TTC549 (cell line): ENCODE measurements around the gene SDS.

Experiments used
- FAIRE-seq: peaks from 2 replicates; lab custom pipeline; 2012; peaks lifted over from hg19 to GRCh38; lab: Jason Lieb, UNC

SDS gene

DNA sequence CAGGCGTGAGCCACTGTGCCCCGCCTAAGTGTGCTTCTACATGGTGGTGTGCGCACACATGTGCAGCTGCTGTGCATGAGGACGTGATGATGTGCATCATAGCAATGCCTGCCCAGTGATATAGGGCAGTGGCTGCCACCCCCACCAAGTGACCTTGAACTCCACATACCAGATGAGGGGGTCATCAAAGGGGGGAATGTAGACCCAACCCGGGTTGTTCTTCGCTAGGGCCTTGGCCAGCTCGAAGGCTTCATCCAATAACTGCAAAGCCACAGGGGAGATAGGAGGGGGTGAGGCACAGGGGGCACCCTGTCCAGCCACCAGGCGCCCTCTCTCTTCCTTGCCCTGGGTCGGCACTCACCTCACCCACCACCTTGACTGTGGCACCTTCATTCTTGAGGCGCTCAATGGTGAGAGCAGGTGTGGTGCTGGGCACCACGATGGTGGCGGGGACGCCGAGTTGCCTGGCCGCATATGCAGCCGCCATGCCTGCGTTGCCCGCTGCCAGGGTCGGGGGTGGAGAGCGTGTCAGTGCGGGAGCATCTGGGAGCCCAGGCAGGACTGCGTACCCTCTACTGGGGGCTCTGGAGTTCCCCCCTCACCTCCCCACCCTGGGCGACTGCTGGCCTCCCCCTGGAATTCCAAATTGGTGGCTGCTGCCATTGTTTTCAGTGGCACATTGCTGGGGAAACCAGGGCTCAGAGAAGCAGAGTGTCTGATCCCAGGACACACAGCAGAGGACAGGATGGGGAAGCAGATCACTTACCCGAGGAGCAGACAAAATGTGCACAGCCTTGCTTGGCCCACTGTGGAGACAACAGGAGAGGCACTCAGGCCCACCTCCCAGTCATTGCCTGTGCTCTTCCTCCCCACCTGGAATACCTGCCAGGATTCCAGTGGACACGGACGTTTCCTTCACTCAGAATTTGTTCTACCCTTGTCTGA lies 5.1 kb downstream of the SDS start:
- no peak for FAIRE-seq

DNA sequence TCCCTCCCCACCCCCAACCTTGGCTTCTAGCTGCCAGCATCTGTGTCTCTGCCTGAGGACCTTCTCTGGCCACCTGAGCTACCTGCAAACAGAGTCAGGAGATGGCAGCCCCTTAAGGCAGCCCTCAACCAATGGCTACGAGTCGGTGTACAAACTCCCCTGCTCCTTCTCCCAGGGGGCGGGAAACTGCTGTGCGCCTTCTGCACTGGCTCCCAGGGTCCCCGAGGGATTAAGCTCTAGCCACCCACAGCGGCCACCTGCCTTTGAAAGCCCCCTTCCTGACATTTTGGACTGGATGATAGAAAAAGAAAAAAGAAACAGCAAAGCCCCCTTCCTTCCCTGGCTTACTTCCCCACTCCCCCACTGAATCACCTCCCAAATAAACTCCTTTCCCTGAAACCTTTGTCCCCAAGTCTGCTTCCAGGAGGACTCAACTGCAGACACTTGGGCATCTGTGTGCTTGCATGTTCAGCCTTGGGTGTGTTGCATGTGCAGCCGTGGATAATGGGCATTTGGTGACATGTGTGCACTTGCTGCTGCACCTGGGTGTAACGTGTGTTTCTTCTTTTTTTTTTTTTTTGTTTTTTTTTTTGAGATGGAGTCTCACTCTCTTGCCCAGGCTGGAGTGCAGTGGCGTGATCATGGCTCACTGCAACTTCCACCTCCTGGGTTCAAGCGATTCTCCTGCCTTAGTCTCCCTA lies 6.0 kb downstream of the SDS start:
- no peak for FAIRE-seq

DNA sequence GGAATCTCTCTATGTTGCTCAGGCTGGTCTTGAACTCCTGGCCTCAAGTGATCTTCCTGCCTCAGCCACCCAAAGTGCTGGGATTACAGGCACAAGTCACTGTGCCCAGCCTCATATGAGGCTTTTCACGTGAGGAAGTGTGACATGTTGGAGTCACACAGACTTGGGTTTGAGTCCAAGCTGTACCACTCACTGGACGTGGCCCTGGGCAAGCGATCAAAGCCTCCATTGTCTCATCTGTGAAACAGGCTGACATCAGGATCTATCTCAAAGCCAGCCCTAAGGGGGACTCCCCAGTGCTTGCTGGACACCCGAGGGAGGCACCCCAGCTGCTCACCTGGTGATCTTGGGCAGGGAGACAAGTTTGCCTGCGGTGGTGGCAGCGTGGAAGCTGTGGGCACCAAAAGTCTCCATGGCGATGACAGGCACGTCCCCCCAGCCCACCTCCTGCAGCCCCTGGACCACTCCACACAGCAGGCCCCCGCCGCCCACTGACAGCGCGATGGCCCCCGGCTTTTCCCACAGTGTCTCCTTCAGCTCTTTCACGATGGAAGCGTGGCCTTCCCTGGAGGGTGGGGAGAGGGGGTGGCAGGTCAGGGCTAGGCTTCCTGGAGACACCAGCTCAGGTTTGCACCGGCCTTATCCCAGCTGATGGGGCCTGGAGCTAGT lies 6.7 kb downstream of the SDS start:
- no peak for FAIRE-seq

DNA sequence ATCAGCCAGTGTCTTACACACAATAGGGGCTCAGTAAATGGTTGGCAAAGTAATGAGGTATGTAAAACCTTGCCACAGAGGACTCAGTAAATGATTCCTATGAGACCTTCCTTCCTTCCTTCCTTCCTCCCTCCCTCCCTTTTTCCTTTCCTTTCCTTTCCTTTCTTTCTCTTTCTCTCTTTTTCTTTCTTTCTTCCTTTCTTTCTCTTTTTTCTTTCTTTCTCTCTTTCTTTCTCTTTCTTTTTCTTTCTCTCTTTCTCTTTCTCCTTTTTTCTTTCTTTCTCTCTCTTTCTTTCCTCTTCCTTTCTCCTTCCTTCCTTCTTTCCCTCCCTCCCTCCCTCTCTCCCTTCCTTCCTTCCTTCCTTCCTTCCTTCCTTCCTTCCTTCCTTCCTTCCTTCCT lies 7.5 kb downstream of the SDS start:
- FAIRE-seq: no peak

DNA sequence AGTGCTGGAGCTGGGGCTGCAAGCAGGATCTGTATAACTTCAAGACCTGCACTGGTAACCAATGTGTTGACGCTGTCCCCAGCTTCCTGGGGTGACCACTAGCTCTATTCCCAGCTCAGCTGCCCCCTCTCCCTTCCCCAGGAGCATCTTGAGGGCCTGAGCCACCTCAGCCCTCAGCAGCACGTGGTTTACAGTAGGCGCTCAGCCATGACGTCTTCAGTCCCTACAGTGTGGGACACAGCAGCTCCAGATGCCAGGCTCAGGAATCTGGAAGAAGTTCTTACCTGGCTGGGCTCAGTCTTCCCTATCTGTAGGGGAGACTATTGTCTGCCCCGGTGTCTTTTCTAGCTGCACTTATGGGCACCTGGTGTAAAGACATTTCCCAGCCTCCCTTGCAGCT lies 8.6 kb downstream of the SDS start:
- FAIRE-seq: no peak

DNA sequence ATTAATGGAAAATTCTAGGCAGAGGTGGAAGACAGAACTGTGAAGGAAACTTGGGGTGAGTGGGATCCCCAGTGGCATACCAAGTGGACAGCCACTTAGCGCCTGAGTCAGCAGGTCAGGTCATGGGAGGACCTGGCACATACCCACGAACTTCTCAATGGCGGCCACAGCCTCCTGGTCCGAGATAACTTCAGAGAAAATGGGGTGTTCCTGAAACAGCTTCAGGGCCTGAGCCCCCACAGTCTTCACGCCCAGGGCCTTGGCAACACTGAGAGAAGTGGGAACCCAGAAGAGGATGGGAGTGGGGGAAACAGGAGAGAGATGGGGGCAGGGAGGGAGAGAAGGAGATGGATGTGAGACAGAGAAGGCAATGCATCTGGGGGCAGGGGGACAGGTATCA lies 9.9 kb downstream of the SDS start:
- no peak for FAIRE-seq

DNA sequence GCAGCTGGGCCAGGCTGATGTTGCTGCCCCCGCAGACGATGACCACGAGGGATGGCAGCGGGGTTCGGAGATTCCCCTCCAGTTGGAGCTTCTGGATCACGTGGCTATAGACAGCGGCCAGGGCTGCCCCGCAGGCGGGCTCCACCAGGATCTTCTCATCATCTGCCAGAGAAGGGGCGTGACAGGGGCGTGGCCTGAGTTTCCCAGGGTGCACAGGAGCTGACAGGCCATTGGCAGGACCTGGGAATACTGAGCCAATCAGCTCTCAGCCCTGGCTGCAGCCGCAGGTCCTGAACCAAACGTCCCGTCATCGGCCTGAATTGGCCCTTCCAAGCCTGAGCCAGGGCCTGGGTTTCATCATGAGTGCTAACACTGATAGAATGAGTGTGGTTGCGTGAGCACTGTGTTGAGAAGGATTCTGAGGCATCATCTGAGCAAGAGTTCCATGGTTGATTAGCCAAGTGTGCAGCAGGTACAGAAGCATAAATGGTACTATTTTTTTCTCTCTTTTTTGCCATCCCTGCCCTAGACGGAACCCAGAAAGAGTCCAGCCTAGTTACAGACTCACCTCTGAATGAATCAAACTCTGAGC lies 10.6 kb downstream of the SDS start:
- FAIRE-seq: no peak

DNA sequence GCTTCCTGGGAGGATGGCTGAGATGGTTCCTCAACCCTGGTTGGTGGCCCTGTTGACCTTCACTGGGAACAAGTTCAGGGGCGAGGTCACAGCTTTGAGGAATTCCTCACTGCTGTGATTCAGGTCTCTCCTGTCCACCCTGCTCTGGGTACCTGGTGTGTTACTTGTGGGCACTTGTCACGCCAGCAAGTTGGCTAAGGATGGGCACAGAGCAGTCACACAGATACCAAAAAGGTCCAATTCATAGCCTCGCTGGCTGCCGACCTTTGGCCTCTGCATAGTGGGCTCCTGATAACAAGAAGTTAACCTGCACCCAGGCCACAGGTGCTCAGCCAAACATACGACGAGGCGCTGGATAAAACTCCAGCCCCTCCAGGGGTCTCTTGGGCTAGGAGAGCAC lies 11.2 kb downstream of the SDS start:
- no peak for FAIRE-seq

DNA sequence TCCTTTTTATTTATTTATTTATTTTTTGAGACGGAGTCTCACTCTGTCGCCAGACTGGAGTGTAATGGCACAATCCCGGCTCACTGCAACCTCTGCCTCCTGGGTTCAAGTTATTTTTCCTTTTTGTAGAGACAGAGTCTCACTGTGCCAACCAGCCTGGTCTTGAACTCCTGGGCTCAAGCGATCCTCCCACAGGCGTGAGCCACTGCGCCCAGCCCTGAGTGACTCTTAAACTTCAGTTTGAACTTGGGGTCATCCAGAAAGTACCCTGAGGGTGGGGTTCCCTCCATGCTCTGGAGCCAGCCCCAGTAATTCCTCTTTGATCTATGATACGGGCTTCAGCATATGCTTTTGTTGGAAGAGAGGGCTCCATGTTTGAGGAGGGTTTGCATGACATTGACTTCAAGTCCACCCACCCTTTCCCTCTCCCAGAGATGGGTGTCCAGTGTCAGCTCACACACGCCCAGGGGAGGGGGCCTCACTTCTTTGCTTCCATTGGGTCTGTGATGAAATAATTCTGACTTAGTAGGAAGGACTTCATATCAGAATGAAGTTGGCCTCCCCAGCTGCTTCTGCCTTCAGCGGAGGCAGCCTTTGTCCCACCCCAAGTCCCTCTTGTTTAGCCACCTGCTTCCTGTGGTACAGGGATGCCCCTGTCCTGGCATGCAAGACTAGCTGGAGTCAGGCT lies 11.9 kb downstream of the SDS start:
- FAIRE-seq: no peak

DNA sequence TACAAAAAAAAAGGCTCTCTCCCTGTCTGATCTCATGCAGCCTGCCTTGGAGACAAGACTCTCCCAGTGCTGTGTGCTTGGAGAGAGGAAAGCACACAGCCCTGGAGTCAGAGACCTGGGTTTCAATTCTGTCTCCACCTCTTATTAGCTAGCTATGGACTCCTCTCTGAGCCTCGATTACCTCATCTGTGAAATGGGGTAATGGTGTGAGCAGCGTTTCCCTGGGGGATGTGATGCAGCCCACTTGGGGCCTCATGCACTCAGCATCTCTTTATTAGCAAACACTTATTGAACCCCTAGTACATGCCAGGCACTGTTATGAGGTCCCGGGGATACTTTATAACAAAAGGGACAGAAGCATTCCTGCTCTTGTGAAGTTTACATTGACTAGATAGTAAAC lies 12.5 kb downstream of the SDS start:
- FAIRE-seq: no peak

DNA sequence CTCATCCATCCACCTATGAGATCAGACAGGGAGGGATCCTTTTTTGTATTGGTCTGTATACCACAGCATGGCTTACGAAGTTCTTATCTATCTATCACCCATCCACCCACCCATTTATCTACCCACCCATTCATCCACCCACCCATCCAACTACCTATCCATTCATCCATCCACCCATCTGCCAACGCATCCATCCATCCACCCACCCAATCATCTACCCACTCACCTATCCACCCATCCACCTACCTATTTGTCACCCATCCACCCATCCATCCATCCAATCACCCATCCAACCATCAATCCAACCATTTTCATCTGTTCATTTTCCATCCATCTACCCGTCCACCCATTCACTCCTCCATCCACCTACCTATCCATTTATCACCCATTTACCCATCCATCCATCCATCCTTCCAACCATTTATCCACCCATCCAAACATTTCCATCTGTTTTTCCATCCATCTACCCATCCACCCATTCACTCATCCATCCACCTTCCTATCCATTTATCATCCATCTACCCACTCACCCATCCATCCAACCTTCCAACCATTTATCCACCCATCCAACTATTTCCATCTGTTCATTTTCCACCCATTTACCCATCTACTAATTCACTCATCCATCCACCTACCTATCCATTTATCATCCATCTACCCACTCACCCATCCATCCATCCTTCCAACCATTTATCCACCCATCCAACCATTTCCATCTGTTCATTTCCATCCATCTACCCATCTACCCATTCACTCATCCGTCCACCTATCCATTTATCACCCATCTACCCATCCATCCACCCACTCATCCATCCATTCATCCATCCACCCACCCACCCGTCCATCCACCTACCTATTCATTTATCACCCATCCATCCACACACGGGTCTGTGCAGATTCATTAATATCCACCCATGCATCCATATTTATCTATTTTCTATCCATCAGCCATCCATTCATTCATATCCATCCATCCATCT lies 13.3 kb downstream of the SDS start:
- FAIRE-seq: no peak

DNA sequence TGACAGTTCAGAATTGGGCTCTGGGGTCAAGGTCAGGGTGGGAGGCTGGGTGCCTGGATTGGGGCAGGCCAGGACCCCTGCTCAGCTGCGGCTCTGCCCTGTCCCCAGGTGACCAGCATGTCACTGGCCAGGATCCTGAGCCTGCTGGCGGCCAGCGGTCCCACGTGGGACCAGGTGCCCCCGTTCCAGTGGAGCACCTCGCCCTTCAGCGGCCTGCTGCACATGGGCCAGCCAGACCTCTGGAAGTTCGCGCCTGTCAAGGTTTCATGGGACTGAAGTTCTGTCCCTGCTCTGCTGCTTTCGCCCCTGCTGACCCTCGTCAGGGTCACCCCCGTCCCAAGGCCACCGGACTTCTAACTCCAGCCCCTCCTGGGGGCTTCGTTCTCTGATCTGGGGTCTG lies 15.3 kb downstream of the SDS start:
- no peak for FAIRE-seq

DNA sequence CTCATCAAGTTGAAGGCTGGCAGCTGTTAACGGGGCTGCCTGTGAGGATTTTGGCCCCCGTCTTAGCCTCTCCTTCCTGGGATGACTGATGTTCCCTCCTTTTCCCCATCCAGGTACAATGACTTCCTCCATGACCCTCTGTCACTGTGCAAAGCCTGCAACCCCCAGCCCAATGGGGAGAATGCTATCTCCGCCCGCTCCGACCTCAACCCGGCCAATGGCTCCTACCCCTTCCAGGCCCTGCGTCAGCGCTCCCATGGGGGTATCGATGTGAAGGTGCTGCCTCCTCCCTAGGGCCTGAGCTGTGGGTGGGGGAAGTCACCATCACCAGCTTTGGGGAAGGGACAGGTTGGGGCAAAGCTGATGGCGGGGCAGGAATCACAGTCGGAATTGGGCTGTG lies 16.1 kb downstream of the SDS start:
- no peak for FAIRE-seq

DNA sequence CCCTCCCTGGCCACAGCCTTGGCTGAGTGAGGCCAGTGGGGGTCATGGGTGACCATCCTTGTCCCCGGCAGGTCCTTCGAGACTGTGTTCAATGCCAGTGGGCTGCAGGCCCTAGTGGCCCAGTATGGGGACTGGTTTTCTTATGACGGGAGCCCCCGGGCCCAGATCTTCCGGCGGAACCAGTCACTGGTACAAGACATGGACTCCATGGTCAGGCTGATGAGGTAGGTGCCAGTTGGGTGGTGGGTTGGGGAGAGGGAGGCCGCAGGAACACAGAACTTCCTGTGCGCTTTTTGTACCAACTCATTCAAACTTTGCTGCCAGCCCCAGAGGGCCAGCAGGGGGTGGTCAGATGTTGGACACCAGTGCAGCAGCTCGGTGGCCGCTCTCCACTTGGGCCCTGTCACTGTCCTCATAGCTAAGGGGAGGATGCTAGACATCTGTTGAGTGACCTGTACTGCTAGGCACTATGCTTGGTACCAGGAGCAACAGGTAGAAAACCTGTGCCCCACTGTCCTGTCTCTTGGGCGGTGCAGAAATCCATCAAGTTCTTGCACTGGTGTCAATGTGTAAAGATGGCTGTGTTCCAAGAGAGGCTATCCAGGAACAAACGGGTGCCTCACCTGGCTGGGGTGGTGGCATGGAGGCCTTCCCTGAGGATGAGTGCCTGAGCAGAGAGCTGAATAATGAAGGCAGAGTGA lies 16.7 kb downstream of the SDS start:
- FAIRE-seq: no peak

DNA sequence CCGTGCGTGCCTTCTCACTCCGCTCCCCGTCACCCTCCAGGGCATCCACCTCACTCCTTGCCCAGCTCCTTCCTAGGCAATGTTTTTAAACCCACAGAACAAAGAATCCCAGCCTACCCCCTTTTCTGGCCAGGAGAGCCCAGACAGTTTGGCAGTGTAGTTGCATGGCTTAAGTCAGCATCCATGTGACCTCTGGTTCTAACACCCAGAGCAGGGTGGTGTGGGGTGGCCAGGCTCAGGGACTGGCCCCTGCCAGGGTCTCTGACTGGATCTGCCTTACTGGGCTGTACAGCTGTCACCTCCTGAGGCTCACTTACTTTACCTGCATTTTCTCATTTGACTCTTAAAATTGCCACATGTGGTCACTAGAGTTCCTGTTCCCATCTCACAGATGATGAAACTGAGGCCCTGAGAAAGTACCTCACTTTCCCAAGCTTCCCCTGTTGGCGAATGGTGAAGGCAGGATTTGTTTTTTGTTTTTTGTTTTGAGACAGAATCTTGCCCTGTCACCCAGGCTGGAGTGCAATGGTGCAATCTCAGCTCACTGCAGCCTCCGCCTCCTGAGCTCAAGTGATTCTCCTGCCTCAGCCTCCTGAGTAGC lies 18.3 kb downstream of the SDS start:
- FAIRE-seq: no peak

DNA sequence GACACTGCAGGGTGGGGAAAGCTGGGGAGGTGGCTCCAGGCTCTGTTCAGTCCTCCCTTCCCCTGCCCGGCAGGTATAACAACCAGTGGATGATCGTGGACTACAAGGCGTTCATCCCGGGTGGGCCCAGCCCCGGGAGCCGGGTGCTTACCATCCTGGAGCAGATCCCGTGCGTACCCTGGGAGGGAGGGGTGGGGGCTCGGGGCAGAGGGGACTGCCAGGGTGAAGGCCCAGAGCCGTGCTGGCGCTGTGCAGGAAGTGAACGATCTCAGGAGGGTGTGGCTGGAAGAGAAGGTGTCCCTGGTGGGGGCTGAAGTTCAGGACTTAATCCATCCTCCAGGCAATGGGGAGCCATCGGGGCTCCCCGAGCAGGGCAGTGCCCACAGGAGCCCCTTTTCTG lies 18.9 kb downstream of the SDS start:
- FAIRE-seq: no peak

DNA sequence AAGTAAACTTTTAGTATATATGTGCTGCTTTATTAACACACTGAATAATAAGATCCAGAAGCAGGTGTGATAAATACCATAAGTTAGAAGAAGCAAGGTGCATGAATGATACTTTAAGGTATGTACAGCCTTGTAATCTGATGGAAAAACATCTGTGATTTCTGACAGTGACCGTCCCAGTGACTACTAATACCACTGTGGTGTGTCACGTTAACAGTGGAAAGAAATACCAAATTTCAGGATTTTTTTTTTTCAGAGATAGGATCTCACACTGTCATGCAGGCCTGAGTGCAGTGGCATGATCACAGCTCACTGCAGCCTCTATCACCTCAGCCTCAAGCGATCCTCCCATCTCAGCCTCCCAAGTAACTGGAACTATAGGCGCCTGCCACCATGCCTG lies 21.5 kb downstream of the SDS start:
- FAIRE-seq: no peak

DNA sequence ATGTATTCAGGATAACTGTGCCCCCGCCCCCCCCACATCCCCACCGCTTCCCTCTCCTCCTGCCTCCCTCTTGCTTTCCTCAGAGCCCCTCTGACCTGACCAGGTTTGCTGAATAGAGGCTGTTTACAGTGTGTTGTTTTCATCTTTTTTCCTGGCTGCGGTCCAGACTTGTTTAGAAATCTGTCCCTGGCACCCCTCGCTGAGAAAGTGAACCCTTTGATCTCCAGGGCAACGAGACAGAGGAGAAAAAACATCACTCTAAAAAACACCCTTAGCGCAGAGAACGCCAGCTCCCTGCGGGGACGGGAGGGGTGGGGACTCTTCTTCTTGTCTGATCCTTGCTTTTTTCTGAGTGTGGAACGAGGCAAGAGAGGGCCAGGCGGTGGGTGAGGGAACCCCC lies 22.5 kb downstream of the SDS start:
- no peak for FAIRE-seq

DNA sequence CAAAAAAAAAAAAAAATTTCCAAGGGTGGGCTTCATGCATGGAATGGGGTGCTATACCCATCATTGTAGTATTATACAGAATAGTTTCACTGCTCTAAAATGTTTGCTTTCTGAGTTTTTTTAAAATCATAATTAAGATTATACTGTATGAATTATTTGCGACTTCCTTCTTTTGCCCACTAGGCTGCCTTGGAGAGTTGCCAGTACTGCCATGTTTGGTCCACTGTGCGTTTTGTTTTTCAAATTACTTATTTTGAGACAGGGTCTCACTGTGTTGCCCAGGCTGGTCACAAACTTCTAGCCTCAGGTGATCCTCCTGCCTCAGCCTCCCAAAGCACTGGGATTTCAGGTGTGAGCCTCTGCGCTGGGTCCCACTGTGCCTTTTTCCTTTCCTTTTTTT lies 25.4 kb downstream of the SDS start:
- FAIRE-seq: no peak

DNA sequence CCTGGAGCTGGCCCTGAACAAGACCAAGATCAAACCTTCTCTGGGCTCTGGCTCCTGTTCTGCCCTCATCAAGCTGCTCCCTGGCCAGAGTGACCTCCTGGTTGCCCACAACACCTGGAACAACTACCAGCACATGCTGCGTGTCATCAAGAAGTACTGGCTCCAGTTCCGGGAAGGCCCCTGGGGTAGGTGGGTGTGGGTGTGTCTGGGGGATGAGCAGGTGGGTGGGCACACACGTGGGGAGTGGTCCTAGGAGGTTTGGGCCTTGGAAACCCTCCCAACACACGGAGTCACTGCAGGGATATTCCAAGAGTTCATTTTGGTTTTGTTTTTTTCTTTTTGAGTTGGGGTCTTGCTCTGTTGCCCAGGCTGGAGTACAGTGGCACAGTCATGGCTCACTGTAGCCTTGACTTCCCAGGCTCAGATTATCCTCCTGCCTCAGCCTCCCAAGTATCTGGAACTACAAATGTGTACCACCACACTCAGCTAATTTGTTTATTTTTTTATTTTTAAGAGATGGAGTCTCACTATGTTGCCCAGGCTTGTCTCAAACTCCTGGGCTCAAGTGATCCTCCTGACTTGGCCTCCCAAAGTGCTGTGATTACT lies 28.8 kb downstream of the SDS start:
- FAIRE-seq: no peak
